Measurements from ENCODE around the gene CHD1L. TPM values are rescaled to one million over a fixed set of nuclear protein-coding genes. Genes with fewer than 3 reads are reported as not detected.
A peak's percentile ranks its signal among the peaks of the same experiment; 100 is the strongest.
"Not testable (repeated sequence)": the region's sequence is repeated elsewhere in the genome, so short reads cannot be mapped to it uniquely, and the experiment has no call there.

CHD1L gene
- total RNA-seq, 2 donors from 2014 or later: 33.9 to 83.7 TPM

DNA sequence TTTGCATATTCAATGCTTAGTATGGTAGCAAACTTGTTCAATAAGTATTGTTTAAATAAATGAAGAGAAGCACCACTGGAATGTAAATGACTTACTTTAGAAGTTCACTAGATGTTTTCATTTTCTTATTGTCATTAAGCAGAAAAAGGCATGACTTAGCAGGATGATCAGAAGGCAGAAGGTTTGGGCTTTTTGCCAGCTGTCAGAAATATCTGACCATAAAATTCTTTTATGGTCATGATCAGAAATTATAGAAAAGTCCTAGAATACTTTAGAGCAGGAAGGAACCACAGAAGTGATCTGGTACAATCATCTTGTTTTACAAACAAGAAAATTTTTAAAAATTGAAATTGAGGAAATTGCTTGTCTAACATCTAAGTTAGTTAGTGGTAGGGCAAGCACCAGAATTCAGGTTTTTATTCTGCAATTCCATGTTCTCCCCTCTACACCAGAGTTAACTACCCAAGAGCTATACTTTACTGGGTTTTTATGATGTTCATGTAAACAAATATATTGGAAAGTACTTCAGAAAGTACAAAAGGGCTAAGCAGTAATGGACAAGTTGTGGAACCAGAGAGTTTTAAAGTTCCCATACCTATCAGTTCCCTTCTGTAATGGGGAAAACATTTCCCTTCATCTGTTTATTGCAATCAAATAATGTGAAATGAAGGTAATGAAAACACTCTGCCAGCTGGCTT lies 27.5 kb upstream of the CHD1L start:
- Mint-ChIP-seq H3K9me3 (no peaks in the 10 kb centered on the region), H3K27me3 (peaks cover 4 to 18% of the 10 kb centered on the region in 2 donors), H3K36me3 (no peaks in the 10 kb centered on the region), H3K4me3 (no peak overlapping the region), H3K27ac (no peak overlapping the region), H3K4me1 (ENCODE audit: low read depth in 2 of 2) (peaks cover 9% of the 10 kb centered on the region in 2 donors)
- DNase-seq (ENCODE audit: low spot score): no peak
- no peak for ATAC-seq

DNA sequence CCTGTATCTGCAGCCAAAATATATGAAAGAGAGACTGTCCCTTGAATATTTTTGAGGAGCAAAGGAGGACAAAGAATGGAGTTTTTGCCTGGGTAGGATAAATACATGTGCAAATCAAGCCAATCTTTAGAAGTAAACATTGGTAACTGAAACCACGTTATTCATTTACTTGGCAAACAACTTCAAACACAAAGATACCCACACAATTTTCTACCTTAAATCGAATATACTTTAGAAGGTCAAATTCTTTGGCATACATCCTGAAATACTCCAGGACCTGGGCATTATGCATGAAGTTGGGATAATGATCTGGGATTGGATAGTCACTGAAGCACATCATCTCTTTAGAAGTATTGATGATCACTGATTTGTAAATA lies 27.0 kb upstream of the CHD1L start:
- H3K4me3 Mint-ChIP-seq: no peak overlapping the region
- ATAC-seq (no peak), DNase-seq (ENCODE audit: low spot score) (no peak)
- H3K27ac Mint-ChIP-seq: no peak overlapping the region
- no peaks in the 10 kb centered on the region for H3K36me3 Mint-ChIP-seq
- no peaks in the 10 kb centered on the region for H3K9me3 Mint-ChIP-seq
- peaks cover 4 to 18% of the 10 kb centered on the region in 2 donors for H3K27me3 Mint-ChIP-seq
- peaks cover 9% of the 10 kb centered on the region in 2 donors for H3K4me1 Mint-ChIP-seq (ENCODE audit: low read depth in 2 of 2)

DNA sequence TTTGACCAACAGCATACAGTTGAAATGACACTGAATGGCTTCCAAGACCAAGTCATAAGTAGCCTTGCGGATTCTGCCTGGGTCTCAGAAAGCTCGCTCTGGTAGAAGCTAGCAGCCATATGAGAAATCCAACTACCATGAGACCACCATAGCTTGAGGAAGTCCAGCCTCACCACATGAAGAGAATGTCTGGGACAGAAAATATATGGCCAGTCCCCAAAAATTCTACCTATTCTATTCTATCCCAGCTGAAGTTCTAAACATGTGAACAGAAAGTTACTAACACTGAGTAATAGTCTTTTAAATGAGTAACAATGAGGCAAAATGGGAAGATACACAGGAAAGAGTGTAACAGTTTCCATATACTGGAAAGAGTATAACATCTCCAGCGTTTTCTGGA lies 26.4 kb upstream of the CHD1L start:
- H3K27ac Mint-ChIP-seq: no peak overlapping the region
- H3K4me3 Mint-ChIP-seq: no peak overlapping the region
- ATAC-seq (no peak), DNase-seq (ENCODE audit: low spot score) (no peak)
- H3K9me3 Mint-ChIP-seq: no peaks in the 10 kb centered on the region
- no peaks in the 10 kb centered on the region for H3K36me3 Mint-ChIP-seq
- peaks cover 4 to 18% of the 10 kb centered on the region in 2 donors for H3K27me3 Mint-ChIP-seq
- peaks cover 9% of the 10 kb centered on the region in 2 donors for H3K4me1 Mint-ChIP-seq (ENCODE audit: low read depth in 2 of 2)

GRCh38 chr1:147217141-147217540 lies 25.3 kb upstream of the CHD1L start:
- Mint-ChIP-seq H3K27me3 (peaks cover 4 to 18% of the 10 kb centered on the region in 2 donors), H3K4me1 (ENCODE audit: low read depth in 2 of 2) (peaks cover 9% of the 10 kb centered on the region in 2 donors), H3K36me3 (no peaks in the 10 kb centered on the region), H3K27ac (no peak overlapping the region), H3K4me3 (no peak overlapping the region), H3K9me3 (no peaks in the 10 kb centered on the region)
- ATAC-seq (no peak), DNase-seq (ENCODE audit: low spot score) (no peak)

- no peak for ATAC-seq
- no peaks in the 10 kb centered on the region for H3K9me3 Mint-ChIP-seq
- H3K36me3 Mint-ChIP-seq: no peaks in the 10 kb centered on the region
- H3K4me3 Mint-ChIP-seq: no peak overlapping the region
- no peak overlapping the region for H3K27ac Mint-ChIP-seq
- peaks cover 0 to 7% of the 10 kb centered on the region in 2 donors for H3K27me3 Mint-ChIP-seq
- DNase-seq (ENCODE audit: low spot score): no peak
- peaks cover 3% of the 10 kb centered on the region in 2 donors for H3K4me1 Mint-ChIP-seq (ENCODE audit: low read depth in 2 of 2)
Observed at GRCh38 chr1:147218606-147219005, 23.9 kb upstream of the CHD1L start.

- ATAC-seq (no peak), DNase-seq (ENCODE audit: low spot score) (no peak)
- Mint-ChIP-seq H3K4me1 (ENCODE audit: low read depth in 2 of 2) (peaks cover 17 to 19% of the 10 kb centered on the region in 2 donors), H3K9me3 (no peaks in the 10 kb centered on the region), H3K36me3 (no peaks in the 10 kb centered on the region), H3K27me3 (no peaks in the 10 kb centered on the region), H3K27ac (no peak overlapping the region), H3K4me3 (peak overlapping the region; percentile 2)
Observed at GRCh38 chr1:147223740-147224615, 18.5 kb upstream of the CHD1L start.

DNA sequence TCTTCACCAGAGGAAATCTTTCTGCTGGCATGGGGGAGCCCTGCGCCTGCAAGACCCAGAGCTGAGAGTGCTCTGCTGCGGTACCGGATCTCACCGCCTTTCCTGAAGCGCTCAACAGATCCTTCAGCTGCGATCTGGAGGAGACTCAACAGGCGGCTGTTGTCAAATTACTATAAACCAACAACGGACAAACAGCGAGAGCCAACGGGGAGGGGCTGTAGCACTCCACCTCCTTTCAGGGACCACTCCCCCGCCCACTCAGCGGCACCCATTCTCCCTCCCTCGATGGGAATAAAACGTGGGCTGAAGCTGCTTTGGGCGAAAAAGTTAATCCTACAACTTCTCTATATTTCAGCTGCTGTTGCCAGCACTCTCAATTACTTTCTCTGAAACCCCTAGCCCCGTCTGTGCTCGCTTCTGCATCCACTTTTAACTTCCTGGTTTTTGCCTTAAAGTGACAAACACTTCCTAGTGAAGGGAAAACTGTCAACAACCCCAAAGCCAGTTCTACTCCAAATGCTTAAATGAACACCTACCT lies 17.2 kb upstream of the CHD1L start, which contains the start of gene FMO5:
Gene FMO5, minus strand, starts transcription at position 147 of the 538 bp plus-strand sequence. CDS start 310 bp downstream, outside the sequence.
- ATAC-seq (peak; percentile 78 to 89), DNase-seq (ENCODE audit: low spot score) (peak; percentile 62)
- peaks cover 17 to 19% of the 10 kb centered on the region in 2 donors for H3K4me1 Mint-ChIP-seq (ENCODE audit: low read depth in 2 of 2)
- no peaks in the 10 kb centered on the region for H3K36me3 Mint-ChIP-seq
- H3K27ac Mint-ChIP-seq: peak within 1 kb of the TSS; percentile 71 to 81
- peak within 1 kb of the TSS; percentile 92 for H3K4me3 Mint-ChIP-seq
- no peaks in the 10 kb centered on the region for H3K9me3 Mint-ChIP-seq
- H3K27me3 Mint-ChIP-seq: no peaks in the 10 kb centered on the region

DNA sequence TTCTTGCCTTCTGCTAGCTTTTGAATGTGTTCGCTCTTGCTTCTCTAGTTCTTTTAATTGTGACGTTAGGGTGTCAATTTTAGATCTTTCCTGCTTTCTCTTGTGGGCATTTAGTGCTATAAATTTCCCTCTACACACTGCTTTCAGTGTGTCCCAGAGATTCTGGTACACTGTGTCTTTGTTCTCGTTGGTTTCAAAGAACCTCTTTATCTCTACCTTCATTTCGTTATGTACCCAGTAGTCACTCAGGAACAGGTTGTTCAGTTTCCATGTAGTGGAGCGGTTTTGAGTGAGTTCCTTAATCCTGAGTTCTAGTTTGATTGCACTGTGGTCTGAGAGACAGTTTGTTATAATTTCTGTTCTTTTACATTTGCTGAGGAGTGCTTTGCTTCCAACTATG lies 11.5 kb upstream of the CHD1L start:
- H3K4me1 Mint-ChIP-seq (ENCODE audit: low read depth in 2 of 2); DNase-seq (ENCODE audit: low spot score); H3K4me3 Mint-ChIP-seq; ATAC-seq; H3K9me3 Mint-ChIP-seq; H3K36me3 Mint-ChIP-seq; H3K27ac Mint-ChIP-seq: not testable (repeated sequence)
- peaks cover 7 to 16% of the 10 kb centered on the region in 2 donors for H3K27me3 Mint-ChIP-seq

DNA sequence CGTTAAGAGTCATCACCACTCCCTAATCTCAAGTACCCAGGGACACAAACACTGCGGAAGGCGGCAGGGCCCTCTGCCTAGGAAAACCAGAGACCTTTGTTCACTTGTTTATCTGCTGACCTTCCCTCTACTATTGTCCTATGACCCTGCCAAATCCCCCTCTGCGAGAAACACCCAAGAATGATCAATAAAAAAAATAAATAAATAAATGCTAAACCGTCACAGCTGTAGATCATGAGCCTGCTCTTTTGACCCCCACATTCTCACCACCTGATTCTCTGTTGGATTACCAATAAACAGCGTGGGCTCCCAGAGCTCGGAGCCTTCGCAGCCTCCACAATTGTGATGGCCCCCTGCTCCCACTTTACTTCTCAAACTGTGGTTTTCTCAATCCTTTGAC lies 8.6 kb upstream of the CHD1L start:
- H3K27me3 Mint-ChIP-seq: peaks cover 10 to 16% of the 10 kb centered on the region in 2 donors
- not testable (repeated sequence) for H3K9me3 Mint-ChIP-seq; H3K36me3 Mint-ChIP-seq; ATAC-seq; H3K27ac Mint-ChIP-seq; DNase-seq (ENCODE audit: low spot score); H3K4me1 Mint-ChIP-seq (ENCODE audit: low read depth in 2 of 2); H3K4me3 Mint-ChIP-seq

DNA sequence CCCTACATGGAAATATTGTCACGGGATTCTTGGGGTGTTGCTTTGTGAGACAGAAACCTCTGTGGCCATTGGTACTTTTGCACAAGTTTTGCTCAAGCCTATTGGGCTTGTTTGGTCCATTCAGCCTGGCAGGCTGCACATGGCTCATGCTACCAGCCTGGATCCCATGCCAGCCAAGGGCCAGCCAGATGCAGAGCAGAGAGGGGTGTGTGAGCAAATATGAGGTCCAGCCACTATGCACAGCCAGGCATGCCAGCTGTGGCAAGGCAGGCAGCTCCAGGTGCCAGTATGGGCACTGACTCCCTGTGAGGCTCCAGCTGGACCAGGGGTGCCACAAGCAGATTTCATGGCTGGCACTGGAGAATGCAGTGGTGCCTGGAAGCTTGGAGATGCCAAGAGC lies 6.7 kb upstream of the CHD1L start:
- DNase-seq (ENCODE audit: low spot score): no peak
- H3K36me3 Mint-ChIP-seq: no peaks in the 10 kb centered on the region
- no peak overlapping the region for H3K27ac Mint-ChIP-seq
- H3K4me3 Mint-ChIP-seq: no peak overlapping the region
- no peaks in the 10 kb centered on the region for H3K4me1 Mint-ChIP-seq (ENCODE audit: low read depth in 2 of 2)
- H3K9me3 Mint-ChIP-seq: no peaks in the 10 kb centered on the region
- peaks cover 16 to 18% of the 10 kb centered on the region in 2 donors for H3K27me3 Mint-ChIP-seq
- ATAC-seq: no peak

DNA sequence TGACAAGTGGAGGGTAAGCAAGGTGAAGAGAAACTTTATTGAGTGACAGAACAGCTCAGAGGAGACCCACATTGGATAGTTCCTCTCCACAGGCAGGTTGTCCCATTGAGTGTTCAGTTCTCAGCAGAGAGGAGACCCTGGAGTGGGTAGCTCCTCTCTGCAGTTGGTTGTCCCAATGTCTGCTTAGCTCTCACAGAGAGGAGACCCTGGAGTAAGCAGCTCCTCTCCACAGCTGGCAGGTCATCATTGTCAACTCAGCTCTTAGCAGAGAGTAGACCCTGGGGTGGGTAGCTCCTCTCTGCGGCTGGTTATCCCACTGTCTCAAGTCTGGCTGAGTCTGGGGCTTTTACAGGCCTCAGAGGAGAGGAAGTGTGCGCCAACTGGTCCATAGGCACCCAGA lies 6.0 kb upstream of the CHD1L start:
- H3K27me3 Mint-ChIP-seq: peaks cover 10 to 12% of the 10 kb centered on the region in 2 donors
- H3K4me1 Mint-ChIP-seq (ENCODE audit: low read depth in 2 of 2): no peaks in the 10 kb centered on the region
- no peaks in the 10 kb centered on the region for H3K9me3 Mint-ChIP-seq
- H3K36me3 Mint-ChIP-seq: no peaks in the 10 kb centered on the region
- H3K27ac Mint-ChIP-seq: no peak overlapping the region
- ATAC-seq (no peak), DNase-seq (ENCODE audit: low spot score) (no peak)
- H3K4me3 Mint-ChIP-seq: no peak overlapping the region

GRCh38 chr1:147236959-147237791 lies 5.3 kb upstream of the CHD1L start:
- no peak overlapping the region for H3K27ac Mint-ChIP-seq
- H3K4me1 Mint-ChIP-seq (ENCODE audit: low read depth in 2 of 2): peaks cover 3 to 4% of the 10 kb centered on the region in 2 donors
- H3K36me3 Mint-ChIP-seq: no peaks in the 10 kb centered on the region
- no peaks in the 10 kb centered on the region for H3K9me3 Mint-ChIP-seq
- DNase-seq (ENCODE audit: low spot score): no peak
- no peak overlapping the region for H3K4me3 Mint-ChIP-seq
- H3K27me3 Mint-ChIP-seq: peaks cover 8 to 10% of the 10 kb centered on the region in 2 donors
- no peak for ATAC-seq
